ENCODE data around the gene BAZ1A. TPM values are rescaled to one million over a fixed set of nuclear protein-coding genes. Genes with fewer than 3 reads are reported as not detected.

The BAZ1A gene
- total RNA-seq, 2 donors from 2014 or later: 3.4 to 11.8 TPM

DNA sequence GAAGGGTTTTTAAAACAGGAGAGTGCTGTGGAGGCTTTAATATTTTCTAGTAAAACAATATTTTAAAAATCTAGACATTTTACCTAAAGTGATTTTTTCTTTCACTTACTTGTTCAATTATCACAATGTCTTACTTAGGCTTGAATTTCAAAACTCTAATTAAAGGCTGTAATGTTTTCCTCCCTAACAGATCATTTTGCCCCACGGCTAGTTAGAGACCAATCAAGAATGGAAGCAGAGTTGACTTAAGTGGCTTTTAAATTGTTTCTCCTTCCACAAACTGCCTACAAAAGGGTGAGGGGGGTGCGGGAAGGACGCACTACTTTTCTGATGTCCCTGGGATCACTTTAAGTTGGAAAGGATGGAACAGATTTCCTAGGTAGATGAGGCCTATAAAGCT, 151.3 kb downstream of the BAZ1A start:
- Histone ChIP-seq H3K4me1 (peaks cover 0 to 8% of the 10 kb centered on the region in 2 donors), H3K9me3 (no peaks in the 10 kb centered on the region), H3K4me3 (no peak overlapping the region), H3K27ac (no peak overlapping the region), H3K36me3 (no peaks in the 10 kb centered on the region), H3K27me3 (no peaks in the 10 kb centered on the region)
- TF ChIP-seq, protein P1, sequence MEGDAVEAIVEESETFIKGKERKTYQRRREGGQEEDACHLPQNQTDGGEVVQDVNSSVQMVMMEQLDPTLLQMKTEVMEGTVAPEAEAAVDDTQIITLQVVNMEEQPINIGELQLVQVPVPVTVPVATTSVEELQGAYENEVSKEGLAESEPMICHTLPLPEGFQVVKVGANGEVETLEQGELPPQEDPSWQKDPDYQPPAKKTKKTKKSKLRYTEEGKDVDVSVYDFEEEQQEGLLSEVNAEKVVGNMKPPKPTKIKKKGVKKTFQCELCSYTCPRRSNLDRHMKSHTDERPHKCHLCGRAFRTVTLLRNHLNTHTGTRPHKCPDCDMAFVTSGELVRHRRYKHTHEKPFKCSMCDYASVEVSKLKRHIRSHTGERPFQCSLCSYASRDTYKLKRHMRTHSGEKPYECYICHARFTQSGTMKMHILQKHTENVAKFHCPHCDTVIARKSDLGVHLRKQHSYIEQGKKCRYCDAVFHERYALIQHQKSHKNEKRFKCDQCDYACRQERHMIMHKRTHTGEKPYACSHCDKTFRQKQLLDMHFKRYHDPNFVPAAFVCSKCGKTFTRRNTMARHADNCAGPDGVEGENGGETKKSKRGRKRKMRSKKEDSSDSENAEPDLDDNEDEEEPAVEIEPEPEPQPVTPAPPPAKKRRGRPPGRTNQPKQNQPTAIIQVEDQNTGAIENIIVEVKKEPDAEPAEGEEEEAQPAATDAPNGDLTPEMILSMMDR (IDR thresholded peaks at IDR 0.05): no peak
- no peak for DNase-seq (ENCODE audit: low spot score)

GRCh38 chr14:34722723-34723545, 152.2 kb downstream of the BAZ1A start:
- Histone ChIP-seq H3K27ac (no peak overlapping the region), H3K4me1 (peaks cover 0 to 8% of the 10 kb centered on the region in 2 donors), H3K4me3 (no peak overlapping the region), H3K27me3 (no peaks in the 10 kb centered on the region), H3K36me3 (no peaks in the 10 kb centered on the region), H3K9me3 (no peaks in the 10 kb centered on the region)
- TF ChIP-seq, protein P1 (IDR thresholded peaks at IDR 0.05): peak; percentile 85 to 86
- DNase-seq (ENCODE audit: low spot score): peak; percentile 67

DNA sequence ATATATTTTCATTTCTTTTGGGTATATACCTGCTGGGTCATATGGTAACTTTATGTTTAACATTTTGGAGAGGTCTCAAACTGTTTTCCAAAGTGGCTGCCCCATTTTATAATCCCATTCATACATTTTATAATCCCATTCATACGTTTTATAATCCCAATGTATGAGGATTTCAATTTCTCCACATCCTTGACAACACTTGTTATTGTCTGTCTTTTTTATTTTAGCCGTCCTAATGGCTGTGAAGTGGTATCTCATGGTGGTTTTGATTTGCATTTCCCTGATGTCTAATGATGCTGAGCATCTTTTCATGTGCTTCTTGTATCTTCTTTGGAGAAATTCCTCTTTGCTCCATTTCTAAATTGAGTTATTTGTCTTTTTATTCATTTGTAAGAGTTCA, 154.0 kb downstream of the BAZ1A start:
- TF ChIP-seq, protein P1 (IDR thresholded peaks at IDR 0.05): no peak
- H3K9me3 ChIP-seq: no peaks in the 10 kb centered on the region

GRCh38 chr14:34718750-34719304, 156.3 kb downstream of the BAZ1A start:
- DNase-seq (ENCODE audit: low spot score): no peak
- no peaks in the 10 kb centered on the region for H3K27me3 ChIP-seq
- TF ChIP-seq, protein P1 (IDR thresholded peaks at IDR 0.05): no peak
- H3K4me1 ChIP-seq: peaks cover 0 to 15% of the 10 kb centered on the region in 2 donors
- no peaks in the 10 kb centered on the region for H3K9me3 ChIP-seq
- H3K4me3 ChIP-seq: no peak overlapping the region
- no peaks in the 10 kb centered on the region for H3K36me3 ChIP-seq
- H3K27ac ChIP-seq: no peak overlapping the region

More for the DNA sequence above, 154.0 kb downstream of the BAZ1A start:
- Histone ChIP-seq H3K4me3 (no peak overlapping the region), H3K27ac (no peak overlapping the region), H3K4me1 (peaks cover 0 to 8% of the 10 kb centered on the region in 2 donors), H3K27me3 (no peaks in the 10 kb centered on the region), H3K36me3 (no peaks in the 10 kb centered on the region)
- DNase-seq (ENCODE audit: low spot score): no peak

DNA sequence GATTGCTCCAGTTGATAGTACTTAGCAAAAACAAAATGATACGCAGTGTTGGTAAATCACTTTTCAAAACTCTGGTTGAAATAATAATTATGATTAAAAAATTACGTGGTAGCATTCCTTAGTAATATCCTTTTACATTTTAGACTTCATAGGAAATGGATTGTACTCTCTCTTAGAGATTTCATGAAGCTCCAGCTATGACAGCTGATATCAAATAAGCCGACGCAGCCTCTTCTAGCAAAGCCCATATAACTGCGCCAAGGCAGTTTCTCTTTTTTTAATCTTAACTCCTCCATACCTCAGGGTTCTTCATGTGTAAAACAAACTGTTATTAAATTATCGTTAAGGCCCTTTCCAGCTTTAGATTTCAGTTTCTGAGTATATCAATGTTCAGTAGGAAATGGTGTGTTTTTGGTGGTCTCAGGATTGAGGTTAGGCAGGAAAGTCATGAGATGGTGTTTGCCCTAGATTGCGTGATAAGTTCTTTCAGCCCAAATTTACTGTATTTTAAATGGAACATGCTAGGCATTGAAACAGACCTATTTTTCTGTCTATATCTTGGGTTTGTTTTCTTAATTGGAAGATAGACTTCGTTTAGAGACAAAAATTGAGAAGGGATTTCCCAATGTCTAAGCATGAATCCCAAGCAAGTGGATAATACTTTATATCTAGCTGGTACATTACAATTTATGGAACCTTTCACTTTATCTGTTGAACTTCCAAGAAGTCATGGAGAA, 159.9 kb downstream of the BAZ1A start:
- peaks cover 17% of the 10 kb centered on the region for H3K36me3 ChIP-seq
- TF ChIP-seq, protein P1 (IDR thresholded peaks at IDR 0.05): no peak
- H3K4me3 ChIP-seq: peak overlapping the region; percentile 84 to 89
- DNase-seq (ENCODE audit: low spot score): no peak
- no peaks in the 10 kb centered on the region for H3K27me3 ChIP-seq
- H3K27ac ChIP-seq: peak overlapping the region; percentile 99
- H3K4me1 ChIP-seq: peaks cover 0 to 25% of the 10 kb centered on the region in 2 donors
- H3K9me3 ChIP-seq: no peaks in the 10 kb centered on the region

All from right atrium auricular region (tissue), 2 donors.